K562 (cell line): ENCODE measurements around the gene MAP4K4.

Experiments used
- CHD2 ChIP-seq: IDR thresholded peaks from 2 replicates; pipeline ENCODE4 v1.6.1; 2011; ENCODE audit warnings: low read depth, low read length
- HEY1 ChIP-seq: fragments of 250-450 bp; sonication (Bioruptor Pico); IDR thresholded peaks from 2 replicates; pipeline ENCODE4 v1.5.0; 2020; ENCODE audit warnings: mild to moderate bottlenecking, moderate library complexity, borderline replicate concordance
- JUND ChIP-seq, 2 experiments: IDR thresholded peaks; 2 replicates in 1 of 2; 3 replicates in 1 of 2; pipeline ENCODE4 v1.6.1; 2011; ENCODE audit warnings: borderline replicate concordance in 2 of 2, low read depth in 2 of 2, low read length in 2 of 2, improper control_type of control experiment in 1 of 2, missing biosample characterization in 1 of 2, missing genetic modification characterization in 1 of 2, missing genetic modification reagents in 1 of 2
- POLR2AphosphoS5 ChIP-seq: IDR thresholded peaks from 2 replicates; pipeline ENCODE4 v1.6.1; 2011; ENCODE audit warnings: mild to moderate bottlenecking, low read depth, low read length, moderate library complexity; ENCODE audit not compliant: control insufficient read depth, insufficient read depth
- ZFX ChIP-seq: sonication (generic); formaldehyde crosslinking; IDR thresholded peaks from 2 replicates; pipeline ENCODE4 v1.8.0; 2022; ENCODE audit warnings: mild to moderate bottlenecking, missing genetic modification reagents, moderate library complexity
- ZSCAN29 ChIP-seq: fragments of 450-650 bp; IDR thresholded peaks from 2 replicates; pipeline ENCODE4 v1.6.1; 2017
- TF ChIP-seq, protein P1 (sequence below): sonication (generic); formaldehyde crosslinking; IDR thresholded peaks from 2 replicates; pipeline ENCODE4 v1.8.0; 2023; ENCODE audit warnings: mild to moderate bottlenecking, missing genetic modification reagents

- no peak for TF ChIP-seq ZSCAN29
- TF ChIP-seq, protein P1, sequence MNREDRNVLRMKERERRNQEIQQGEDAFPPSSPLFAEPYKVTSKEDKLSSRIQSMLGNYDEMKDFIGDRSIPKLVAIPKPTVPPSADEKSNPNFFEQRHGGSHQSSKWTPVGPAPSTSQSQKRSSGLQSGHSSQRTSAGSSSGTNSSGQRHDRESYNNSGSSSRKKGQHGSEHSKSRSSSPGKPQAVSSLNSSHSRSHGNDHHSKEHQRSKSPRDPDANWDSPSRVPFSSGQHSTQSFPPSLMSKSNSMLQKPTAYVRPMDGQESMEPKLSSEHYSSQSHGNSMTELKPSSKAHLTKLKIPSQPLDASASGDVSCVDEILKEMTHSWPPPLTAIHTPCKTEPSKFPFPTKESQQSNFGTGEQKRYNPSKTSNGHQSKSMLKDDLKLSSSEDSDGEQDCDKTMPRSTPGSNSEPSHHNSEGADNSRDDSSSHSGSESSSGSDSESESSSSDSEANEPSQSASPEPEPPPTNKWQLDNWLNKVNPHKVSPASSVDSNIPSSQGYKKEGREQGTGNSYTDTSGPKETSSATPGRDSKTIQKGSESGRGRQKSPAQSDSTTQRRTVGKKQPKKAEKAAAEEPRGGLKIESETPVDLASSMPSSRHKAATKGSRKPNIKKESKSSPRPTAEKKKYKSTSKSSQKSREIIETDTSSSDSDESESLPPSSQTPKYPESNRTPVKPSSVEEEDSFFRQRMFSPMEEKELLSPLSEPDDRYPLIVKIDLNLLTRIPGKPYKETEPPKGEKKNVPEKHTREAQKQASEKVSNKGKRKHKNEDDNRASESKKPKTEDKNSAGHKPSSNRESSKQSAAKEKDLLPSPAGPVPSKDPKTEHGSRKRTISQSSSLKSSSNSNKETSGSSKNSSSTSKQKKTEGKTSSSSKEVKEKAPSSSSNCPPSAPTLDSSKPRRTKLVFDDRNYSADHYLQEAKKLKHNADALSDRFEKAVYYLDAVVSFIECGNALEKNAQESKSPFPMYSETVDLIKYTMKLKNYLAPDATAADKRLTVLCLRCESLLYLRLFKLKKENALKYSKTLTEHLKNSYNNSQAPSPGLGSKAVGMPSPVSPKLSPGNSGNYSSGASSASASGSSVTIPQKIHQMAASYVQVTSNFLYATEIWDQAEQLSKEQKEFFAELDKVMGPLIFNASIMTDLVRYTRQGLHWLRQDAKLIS, result no peak
- TF ChIP-seq CHD2, result no peak
- TF ChIP-seq HEY1 (CRISPR knock-in tag), result no peak
- TF ChIP-seq ZFX, result no peak
- TF ChIP-seq POLR2AphosphoS5, result no peak
- TF ChIP-seq JUND (IDR thresholded peaks at IDR 0.05; ENCODE audit: borderline replicate concordance, low read depth, low read length), result no peak
- TF ChIP-seq JUND (tag; IDR thresholded peaks at IDR 0.05; ENCODE audit: borderline replicate concordance, low read depth, low read length), result no peak
Measured at GRCh38 chr2:101843471-101843870, 146.0 kb downstream of the MAP4K4 start.
